GM19023 (cell line): ENCODE results near the gene CDR2L.
"Not testable (repeated sequence)": the region's sequence is repeated elsewhere in the genome, so short reads cannot be mapped to it uniquely, and the experiment has no call there.

ENCODE experiments used
- ATAC-seq: cut with Tn5 transposase; IDR thresholded peaks from one replicate; pipeline ENCODE4 v1.9.1; 2021; ENCODE audit warnings: mild to moderate bottlenecking, moderate library complexity; ENCODE audit not compliant: unreplicated experiment

The CDR2L gene

DNA sequence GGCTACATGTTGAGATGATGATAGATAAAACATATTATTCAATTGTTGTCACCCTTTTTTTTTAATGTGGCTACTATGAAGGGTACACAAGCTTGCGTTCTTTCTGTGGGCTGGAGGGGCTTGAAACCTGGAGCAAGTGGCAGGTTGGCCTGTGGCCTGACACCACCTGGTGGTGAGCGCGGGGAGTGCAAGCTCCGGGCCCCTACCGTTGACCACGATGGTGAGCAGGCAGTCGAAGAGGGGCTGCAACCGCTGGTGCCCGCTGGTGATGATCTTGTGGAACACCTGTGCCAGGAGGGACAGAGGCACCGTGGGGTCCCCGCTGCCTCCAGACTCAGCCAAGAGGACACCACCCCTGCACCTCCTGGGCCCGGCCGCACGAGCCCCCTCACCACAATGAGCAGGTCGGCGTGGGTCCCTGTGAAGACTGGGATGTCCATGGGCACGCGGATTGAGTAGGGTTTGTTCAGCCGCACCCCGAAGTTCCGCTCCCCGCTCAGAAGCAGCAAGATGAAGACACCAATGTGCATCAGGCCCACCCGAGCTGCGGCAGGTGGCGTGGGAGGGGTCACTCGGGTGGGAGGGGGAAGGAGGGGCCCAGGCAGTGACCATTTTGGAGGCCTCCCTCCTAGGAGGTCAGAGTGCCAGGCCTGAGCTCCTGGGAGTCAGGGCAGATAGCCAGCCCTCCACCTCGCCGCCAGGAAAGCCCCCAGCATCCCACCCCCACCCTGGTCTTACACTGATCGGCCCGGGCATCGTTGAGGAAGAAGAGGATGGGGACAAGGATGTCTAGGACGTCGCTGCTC is 29.3 kb upstream of the CDR2L start:
- no peak for ATAC-seq

DNA sequence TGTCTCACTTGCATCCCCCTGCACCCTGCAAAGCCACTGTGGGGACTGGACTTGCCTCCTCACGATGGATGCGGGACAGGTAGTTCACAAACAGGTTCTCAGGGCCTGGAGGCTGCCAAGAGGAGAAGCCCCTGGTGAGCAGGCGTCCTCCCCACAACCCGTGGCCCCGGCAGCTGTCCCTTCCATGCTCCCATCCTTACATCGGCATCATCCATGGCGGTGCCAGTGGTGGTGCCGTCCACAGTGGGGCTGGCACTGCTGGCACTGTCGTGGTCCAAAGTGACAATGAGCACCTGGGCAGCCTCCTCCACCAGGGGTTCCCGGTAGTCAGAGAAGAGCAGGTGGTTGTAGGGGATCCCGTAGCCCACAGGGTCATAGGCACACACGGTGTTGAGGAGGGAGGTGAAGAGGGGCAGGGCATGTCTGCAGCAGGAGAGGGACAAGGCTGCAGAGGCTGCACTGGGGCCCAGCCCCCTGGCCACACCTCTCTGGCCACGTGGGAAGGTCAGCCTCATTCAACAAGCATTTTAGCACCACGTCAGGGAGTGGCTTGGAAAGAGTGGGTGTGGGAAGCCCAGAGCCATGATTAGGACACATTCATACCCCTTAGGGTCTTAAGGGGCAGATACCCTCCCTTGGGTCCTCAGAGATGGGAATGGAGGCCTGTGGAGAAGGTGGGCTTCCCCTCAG is 27.5 kb upstream of the CDR2L start:
- no peak for ATAC-seq

DNA sequence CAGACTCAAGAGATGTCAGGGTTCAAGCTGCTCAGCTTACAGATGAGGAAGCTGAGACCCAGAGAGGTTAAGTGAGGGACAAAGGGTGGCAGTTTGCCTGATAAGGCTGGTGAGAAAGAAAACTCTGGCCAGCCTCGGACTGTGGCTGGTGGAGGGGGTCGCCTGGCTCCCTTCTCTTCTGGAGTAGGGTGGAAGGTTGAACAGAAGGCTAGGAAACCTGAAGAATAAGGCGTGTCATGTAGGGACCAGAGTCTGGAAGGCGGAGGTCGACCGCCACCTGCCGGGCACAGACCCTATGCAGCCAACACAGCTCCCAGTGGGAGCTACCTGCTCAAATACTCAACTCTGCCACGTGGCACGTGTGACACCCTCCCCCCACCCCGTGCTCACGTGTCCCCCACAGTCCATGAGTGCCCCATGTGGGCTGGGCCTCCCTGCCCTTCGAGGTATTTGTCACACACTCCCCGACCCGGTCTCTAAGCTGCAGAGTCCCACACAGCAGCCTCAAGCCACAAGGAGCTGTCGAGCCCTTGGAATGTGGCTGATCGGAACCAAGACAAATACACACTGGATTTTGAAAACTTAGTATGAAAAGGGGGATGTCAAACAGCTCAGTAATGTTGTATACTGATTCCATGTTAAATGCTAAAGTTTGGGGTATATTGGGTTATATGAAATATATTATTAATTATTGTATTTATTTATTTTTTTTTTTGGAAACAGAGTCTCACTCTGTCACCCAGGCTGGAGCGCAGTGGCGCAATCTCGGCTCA is 26.7 kb upstream of the CDR2L start:
- no peak for ATAC-seq

DNA sequence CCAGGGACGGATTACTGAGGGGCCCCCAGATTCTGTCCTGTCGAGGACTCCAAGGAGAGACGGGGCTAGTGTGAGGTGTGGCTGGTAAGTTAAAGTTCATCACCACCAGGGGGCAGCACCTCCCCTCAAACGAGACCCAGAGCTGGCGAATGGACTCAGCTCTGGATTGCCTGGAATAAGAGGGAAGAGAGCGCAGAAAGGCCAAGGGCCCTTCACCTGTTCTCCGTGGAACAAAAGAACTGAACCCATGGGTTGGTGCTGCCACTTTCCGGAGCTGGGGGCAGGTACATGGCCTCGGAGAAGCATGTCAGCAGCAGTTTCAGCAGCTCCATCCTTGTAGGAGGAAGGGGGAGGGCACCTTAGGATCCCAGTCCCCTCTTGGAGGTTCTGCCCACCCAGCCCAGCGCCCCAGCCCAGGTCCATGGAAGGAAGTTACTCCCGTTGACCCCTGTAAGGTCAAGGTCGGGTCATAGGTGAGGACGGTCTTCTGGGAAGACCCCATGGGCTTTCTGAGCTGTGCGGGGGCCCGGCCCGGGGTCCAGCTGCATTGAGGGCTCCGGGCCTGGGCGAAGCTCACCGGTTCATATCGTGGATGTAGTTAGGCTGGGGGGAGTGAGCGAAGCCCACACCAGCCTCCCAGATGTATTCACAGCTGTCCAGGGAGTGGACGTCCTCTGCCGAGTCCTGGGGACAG is 25.6 kb upstream of the CDR2L start:
- ATAC-seq, result no peak

DNA sequence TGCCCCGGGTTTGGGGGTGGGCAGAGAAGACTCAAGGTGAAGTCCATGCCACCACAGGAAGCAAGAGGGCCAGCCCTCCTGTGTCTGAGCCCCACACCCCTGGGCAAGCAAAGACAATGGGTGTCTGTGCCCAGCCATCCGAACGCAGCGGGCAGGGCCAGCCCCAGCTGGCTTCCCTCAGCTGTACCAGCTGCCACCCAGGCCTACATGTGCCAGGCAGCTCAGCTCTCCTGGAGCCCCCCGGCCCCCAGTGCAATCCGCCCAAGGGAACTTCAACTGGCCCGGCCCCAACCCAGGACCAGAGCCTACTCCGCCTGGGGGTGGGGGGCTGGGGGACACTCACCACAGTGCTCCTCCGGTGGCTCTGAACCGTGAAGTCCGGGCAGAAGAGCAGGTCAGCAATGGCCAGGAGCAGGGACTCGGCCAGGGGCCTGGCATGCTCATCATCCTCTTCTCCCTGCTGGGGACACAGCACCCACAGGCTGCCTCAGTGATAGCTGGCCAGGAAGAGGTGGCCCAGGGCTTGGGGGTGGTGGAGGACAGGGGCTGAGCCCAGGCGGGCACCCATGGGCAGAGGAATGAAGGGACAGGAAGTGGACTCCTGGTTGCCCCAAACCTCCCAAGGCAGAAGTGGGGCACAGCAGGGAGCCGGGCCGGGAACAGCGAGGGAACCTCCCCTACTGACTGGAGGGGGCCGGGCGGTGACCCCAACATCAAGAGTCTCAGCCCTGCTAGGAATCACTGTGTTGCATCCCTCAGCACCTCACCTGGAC is 24.6 kb upstream of the CDR2L start:
- no peak for ATAC-seq

DNA sequence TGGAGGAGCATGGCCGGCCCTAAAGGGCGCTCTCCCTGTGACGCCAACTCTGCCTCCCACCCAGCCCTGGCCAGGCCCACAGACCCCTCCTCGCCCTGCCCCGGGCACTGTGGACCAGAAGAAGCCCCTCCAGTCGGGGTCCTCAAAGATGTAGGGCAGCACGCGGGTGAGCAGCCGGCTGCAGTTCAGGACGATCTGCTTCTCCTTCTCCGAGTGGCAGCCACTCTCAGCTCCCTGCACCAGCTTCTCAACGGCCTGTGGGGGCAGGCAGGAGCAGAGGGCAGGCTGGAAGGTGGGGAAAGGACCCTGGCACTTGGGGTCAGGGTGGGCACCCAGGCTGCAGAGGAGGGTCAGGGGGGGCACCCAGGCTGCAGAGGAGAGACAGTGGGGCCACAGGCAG is 23.8 kb upstream of the CDR2L start:
- ATAC-seq, result no peak

DNA sequence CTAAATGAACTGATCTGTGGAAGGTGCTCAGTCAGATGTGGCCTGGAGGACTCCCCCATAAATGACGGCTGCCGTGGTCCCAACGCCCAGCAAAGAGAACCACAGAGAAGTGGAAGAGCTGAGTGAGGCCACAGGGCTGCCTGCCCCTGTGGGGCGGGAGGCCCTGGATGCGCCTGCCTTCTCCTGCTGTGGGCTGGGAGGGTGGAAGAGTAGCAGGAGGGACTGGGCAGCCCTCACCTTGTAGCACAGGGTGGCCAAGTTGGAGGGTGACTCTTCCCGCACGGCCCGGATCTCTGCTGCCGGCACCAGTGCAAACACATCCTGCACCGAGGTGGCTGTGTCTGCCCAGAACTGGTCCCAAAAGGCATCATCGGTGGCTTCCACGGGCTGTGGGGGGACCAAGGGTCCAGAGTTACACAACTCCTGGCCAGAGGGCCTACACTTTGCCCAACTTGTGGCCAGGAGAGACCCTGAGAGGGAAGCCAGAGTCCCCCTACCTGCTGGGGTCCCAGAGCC is 23.1 kb upstream of the CDR2L start:
- no peak for ATAC-seq

DNA sequence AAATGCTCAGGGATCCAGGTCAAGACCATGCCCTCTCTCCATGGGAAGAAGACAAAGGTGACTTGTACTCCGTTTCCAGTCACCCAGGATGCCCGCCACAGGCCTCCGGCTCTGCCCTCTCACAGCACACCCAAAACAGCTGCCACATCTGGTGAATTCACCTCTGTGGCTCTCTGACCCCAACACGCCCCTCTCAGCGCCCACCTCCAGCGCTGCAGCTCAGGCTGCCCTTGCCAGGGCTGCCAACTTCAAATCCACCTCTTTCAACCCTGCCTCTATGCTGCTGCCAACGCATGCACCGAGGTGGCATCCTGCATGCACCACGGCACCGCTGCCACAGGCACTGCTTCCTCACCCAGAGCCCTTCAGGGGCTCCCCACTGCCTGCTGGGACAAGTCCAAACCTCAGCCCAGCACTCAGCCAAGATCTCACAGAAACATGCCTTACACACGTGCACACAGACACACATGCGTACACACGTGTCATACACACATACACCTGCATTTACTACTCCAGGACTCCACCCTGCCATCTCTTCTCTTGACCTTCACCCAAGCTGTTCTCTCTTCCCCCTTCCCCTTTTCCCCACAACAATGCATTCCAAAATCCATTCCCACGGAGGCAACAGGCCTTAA is 22.3 kb upstream of the CDR2L start:
- ATAC-seq, result no peak

DNA sequence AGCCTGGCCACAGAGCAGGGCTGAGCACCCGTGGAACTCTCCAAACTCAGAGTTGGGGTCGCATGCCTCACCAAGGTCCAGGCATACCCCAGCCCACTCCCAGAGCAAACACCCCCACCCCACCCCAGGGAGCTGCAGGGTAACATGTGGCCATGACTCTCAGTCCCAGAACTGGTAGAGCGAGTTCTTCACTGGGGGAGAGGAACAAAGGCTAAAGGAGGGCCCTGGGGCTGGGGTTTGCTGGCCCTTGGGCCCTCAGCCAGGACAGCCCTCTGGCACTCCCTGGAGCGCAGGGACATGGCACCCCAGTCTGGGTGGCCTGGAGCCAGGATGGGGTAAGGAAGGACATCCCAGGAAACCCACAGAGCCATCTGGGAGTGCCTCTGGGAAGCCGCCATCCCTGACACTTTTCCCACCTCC is 19.1 kb upstream of the CDR2L start:
- no peak for ATAC-seq

DNA sequence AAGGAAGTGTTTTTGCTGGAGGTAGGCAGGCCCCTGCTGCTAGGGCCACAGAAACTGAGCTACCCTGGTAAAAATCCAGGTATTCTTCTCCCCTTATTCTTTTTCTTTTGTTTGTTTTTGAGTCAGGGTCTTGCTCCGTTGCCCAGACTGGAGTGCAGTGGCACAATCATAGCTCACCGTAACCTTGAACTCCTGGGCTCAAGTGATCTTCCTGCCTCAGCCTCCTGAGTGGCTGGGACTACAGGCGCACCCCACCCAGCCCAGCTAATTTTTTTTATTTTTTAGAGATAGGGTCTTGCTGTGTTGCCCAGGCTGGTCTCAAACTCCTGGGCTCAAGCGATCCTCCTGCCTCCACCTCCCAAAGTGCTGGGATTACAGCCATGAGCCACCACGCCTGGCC is 17.9 kb upstream of the CDR2L start:
- not testable (repeated sequence) for ATAC-seq

DNA sequence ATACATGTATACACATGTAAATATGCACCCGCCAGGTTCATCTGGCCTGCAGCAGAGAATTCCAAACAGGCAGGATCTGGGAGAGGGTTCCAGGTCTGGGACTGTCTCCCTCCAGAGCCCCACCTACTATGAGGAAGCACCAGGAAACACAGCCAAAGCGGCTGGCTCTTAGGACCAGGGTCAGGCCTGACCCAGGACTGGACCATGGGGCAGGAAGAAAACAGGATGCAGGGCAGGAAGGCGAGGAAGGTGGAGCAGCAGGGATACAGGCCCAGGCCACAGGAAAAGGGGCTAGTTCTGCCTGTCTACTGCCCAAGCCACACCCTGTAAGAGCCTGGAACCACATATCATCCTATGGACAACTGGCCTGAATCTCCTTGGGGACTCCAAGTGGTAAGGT is 17.0 kb upstream of the CDR2L start:
- no peak for ATAC-seq

DNA sequence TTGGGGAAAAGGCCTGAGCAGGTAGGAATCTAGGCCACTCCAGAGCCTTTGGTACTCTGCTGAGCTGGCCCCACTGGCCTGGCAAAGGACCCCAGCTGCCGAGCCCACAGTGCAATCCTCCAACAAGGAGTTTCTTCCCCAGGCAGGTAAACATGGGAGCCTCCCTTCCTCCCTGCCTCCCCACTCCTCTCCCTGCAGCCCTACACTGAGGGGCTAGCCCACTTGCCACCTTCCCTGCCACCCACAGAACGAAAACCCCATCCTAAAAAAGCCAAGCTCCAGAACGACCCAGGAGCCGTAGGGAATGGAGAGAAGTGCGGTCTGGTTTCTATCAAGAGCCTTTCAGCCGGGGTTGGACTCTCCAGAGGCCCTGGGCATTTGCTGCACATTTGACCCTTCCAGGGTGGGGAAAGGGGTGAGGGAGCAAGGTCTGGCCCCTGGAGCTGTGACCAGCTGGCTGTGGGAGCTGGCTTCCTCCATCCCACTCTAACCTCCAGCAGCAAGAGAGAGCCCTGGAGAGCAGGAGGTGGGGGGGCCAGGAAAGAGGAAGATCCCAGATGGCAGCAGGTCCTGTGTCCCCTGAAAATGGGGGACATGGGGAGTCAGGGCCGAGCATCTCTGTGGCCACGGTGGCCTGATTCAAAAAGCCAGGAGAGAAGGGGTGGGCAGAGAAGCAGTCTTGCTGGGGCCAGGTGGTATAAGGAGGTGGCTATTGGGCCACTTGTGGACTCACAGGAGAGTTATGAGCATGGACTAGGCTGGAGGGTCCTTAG is 16.2 kb upstream of the CDR2L start:
- ATAC-seq, result no peak

DNA sequence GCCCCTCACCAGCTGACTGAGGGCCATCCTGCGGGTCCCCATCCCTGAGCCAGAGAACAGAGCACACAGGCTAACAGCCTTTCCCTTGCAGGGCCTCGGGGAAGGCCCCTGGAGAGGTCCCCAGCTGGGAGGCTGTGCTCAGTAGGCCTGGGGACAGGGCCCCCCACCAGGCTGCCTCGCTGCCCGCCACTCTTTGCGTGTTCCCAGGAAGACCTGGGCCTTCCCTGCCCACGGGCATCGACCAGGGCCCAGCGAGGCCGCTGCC is 15.7 kb upstream of the CDR2L start:
- no peak for ATAC-seq

DNA sequence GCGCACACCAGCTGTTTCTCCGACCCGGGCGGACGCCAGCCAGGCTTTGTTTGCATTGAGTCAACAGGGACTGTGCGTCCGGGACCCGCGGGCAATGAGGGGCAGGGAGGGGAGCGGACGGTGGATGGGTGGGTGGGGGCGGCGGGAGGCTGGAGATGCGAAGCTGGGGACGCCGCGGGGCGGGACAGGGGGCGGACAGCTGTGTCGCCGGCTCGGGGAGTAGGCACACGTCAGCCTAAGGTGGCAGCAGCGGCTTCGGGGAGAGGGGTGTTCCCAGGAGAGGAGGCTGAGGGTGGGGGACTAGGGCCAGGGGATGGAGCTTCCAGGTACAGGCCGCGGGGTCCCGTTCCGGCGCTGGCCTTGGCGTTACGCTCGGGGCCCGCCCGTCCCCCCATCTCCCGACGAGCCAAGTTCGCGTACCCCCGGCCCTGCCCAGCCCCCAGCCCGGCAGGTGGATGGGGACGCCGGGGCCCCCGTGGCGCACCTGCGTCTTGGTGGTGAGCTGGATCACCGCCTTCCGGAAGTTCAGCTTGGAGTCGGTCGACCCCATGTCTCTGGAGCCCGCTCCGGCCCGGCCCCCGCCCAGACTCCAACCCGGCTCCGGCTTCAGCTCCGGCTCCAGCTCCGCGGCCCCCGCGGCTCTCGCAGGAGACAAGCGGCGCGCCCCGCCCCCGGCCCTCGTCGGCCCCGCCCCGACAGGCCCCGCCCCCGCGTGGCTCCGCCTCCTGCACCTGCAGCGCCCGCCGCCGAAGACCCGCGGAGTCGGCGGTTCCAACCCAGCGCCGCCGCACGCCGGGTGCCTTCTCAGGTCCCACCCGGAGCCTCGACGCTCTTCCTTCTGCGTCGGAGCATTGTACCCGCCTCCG is 15.1 kb upstream of the CDR2L start, which contains the start of gene HID1:
Gene HID1 (minus strand): TSS at position 653 of the 866 bp plus-strand sequence. CDS start 103 bp downstream, at position 550.
- ATAC-seq, result no peak

DNA sequence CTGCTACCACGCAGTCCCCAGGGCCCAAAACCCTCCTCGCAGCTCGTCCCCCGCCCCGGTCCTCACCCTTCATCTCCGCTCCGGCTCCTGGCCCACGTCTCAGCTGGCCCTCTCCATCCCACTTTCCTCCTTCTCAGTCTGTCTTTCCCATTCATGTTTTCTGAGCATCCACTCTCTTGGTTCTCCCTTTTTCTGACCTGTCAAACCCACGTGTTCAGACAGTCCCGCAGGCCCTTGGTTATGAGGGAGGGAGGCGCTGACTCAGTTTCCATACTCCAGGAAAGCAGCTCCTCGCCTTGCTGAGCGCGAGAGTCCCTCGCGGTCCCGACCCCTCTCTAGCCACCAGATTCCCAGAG is 14.5 kb upstream of the CDR2L start:
- no peak for ATAC-seq

DNA sequence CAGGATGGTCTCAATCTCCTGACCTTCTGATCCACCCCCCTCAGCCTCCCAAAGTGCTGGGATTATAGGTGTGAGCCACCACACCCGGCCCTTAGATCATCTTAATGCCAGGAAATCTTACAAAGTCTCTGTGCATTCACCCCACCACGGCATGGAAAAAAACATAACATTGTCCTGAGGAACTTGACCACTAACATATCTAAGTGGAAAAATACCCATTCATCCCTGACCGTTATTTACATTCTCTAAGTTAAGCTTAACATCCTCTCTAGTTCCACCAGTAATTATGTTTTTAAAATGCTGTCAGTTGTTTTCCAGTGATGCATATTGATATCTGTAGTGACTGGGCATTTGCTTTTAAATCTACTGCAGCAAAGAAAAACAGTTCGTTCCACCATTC is 11.5 kb upstream of the CDR2L start:
- ATAC-seq, result no peak

DNA sequence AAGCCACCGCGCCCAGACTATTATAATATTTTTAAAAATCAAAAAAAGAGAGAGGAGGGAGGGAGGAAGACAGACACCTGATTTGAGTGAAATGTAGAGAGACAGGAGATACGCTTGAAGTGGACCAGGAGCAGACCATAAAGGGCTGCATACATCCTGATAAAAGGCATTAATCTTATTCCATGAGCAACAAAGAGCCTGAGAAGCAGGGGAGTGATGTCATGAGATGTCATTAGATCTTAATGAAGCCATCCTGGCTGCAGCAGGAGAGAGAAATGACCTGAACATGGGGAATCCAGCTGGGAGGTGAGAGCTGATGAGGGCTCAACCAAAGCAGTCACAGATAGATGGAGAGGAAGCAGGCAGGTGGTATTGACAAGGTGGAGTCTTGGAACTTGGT is 9.6 kb upstream of the CDR2L start:
- no peak for ATAC-seq

DNA sequence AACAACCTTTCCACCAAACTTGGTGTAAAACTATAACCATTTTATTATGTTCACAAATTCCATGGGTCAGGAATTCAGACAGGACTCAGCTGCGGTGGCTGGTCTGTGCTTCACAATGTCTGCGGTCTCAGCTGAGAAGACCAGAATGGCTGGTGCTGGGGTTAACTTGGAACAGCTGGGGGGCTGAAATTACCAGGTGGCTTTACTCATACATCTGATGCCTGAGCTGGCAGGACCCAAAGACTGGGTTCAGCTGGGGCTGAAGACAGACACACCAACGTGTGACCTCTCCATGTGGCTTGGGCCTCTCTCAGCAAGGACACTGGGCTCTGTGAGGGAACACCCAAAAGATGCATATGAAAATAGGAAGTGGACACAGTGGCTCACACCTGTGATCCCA is 9.2 kb upstream of the CDR2L start:
- no peak for ATAC-seq
